ENCODE measurements around the gene SNX27. TPM values are rescaled to one million over a fixed set of nuclear protein-coding genes. Genes with fewer than 3 reads are reported as not detected.

Gene SNX27
- total and polyA plus RNA-seq, 2 donors (not counting 1 experiment from before 2014, with no cell fraction given): 13.5 to 45.6 TPM

- Histone ChIP-seq H3K27me3 (replicated peaks in 1 of 4; ENCODE audit: control extremely low read depth in 1 of 4, control insufficient read depth in 3 of 4, insufficient read depth in 4 of 4, low read length in 3 of 4) (peaks cover 0 to 35% (median 15%) of the 10 kb centered on the region in 4 experiments), H3K4me1 (ENCODE audit: control insufficient read depth in 2 of 2, insufficient read depth in 2 of 2, low read length in 2 of 2) (peaks cover 5 to 8% of the 10 kb centered on the region in 2 donors), H3K9me3 (ENCODE audit: control extremely low read depth in 1 of 3, control insufficient read depth in 2 of 3, insufficient read depth in 1 of 3, low read length in 2 of 3) (peaks cover 0 to 10% (median 0%) of the 10 kb centered on the region in 3 donors), H2AFZ (ENCODE audit: insufficient read depth, low read depth, low read length, poor library complexity, severe bottlenecking) (no peak overlapping the region), H3K36me3 (replicated peaks in 1 of 2; ENCODE audit: control extremely low read depth in 1 of 2, control insufficient read depth in 1 of 2, extremely low read depth in 1 of 2, insufficient read depth in 2 of 2, low read length in 1 of 2) (no peaks in the 10 kb centered on the region), H4K20me1 (ENCODE audit: control insufficient read depth, insufficient read depth, low read length, poor library complexity, severe bottlenecking) (no peaks in the 10 kb centered on the region), H3K79me2 (ENCODE audit: control insufficient read depth, insufficient read depth, low read length) (no peaks in the 10 kb centered on the region), H3K9ac (ENCODE audit: low read length) (no peak overlapping the region), H3K4me2 (replicated peaks; ENCODE audit: low read depth, low read length, poor library complexity, severe bottlenecking) (no peak overlapping the region), H3K27ac (ENCODE audit: low read length in 2 of 2) (no peak overlapping the region), H3K4me3 (ENCODE audit: control extremely low read depth in 1 of 5, extremely low read depth in 1 of 5, insufficient read depth in 1 of 5, low read depth in 2 of 5, low read length in 4 of 5) (no peak overlapping the region)
- ChIA-PET CTCF (no interaction called here), POLR2A (no interaction called here)
- Mint-ChIP-seq H3K9me3 (ENCODE audit: insufficient read depth) (no peaks in the 10 kb centered on the region), H3K27me3 (peaks cover 59% of the 10 kb centered on the region), H3K27ac (no peak overlapping the region), H3K4me1 (peaks cover 11% of the 10 kb centered on the region), H3K4me3 (no peak overlapping the region)
- TF ChIP-seq EZH2 (IDR thresholded peaks at IDR 0.05; ENCODE audit: borderline replicate concordance, insufficient read depth, low read depth, low read length, poor library complexity, severe bottlenecking) (no peak), CTCF (IDR thresholded peaks at IDR 0.05) (no peak)
- 100% methylated on average over 2 of the region's 2 CpGs for WGBS (ENCODE audit: insufficient coverage)
- ATAC-seq (ENCODE audit: low read depth) (no peak), DNase-seq (no peak)
- intact Hi-C loops (cut with micrococcal nuclease): no loop called here
Observed at GRCh38 chr1:151713044-151713443, 101.2 kb downstream of the SNX27 start.

- Histone ChIP-seq H3K9me3 (ENCODE audit: control extremely low read depth in 1 of 3, control insufficient read depth in 2 of 3, insufficient read depth in 1 of 3, low read length in 2 of 3) (peaks cover 0 to 10% (median 0%) of the 10 kb centered on the region in 3 donors), H2AFZ (ENCODE audit: insufficient read depth, low read depth, low read length, poor library complexity, severe bottlenecking) (no peak overlapping the region), H3K9ac (ENCODE audit: low read length) (no peak overlapping the region), H3K36me3 (replicated peaks in 1 of 2; ENCODE audit: control extremely low read depth in 1 of 2, control insufficient read depth in 1 of 2, extremely low read depth in 1 of 2, insufficient read depth in 2 of 2, low read length in 1 of 2) (no peaks in the 10 kb centered on the region), H3K27me3 (replicated peaks in 1 of 4; ENCODE audit: control extremely low read depth in 1 of 4, control insufficient read depth in 3 of 4, insufficient read depth in 4 of 4, low read length in 3 of 4) (peaks cover 0 to 43% (median 20%) of the 10 kb centered on the region in 4 experiments), H3K4me2 (replicated peaks; ENCODE audit: low read depth, low read length, poor library complexity, severe bottlenecking) (no peak overlapping the region), H3K4me1 (ENCODE audit: control insufficient read depth in 2 of 2, insufficient read depth in 2 of 2, low read length in 2 of 2) (peaks cover 5 to 8% of the 10 kb centered on the region in 2 donors), H3K27ac (ENCODE audit: low read length in 2 of 2) (no peak overlapping the region), H3K79me2 (ENCODE audit: control insufficient read depth, insufficient read depth, low read length) (no peaks in the 10 kb centered on the region), H4K20me1 (ENCODE audit: control insufficient read depth, insufficient read depth, low read length, poor library complexity, severe bottlenecking) (no peaks in the 10 kb centered on the region), H3K4me3 (ENCODE audit: control extremely low read depth in 1 of 5, extremely low read depth in 1 of 5, insufficient read depth in 1 of 5, low read depth in 2 of 5, low read length in 4 of 5) (no peak overlapping the region)
- no peaks in the 10 kb centered on the region for H3K9me3 Mint-ChIP-seq (ENCODE audit: insufficient read depth)
- peaks cover 11% of the 10 kb centered on the region for H3K4me1 Mint-ChIP-seq
- intact Hi-C loops (cut with micrococcal nuclease): no loop called here
- WGBS (ENCODE audit: insufficient coverage): 83% methylated on average over 2 of the region's 2 CpGs
- H3K27ac Mint-ChIP-seq: no peak overlapping the region
- TF ChIP-seq CTCF (IDR thresholded peaks at IDR 0.05) (no peak), EZH2 (IDR thresholded peaks at IDR 0.05; ENCODE audit: borderline replicate concordance, insufficient read depth, low read depth, low read length, poor library complexity, severe bottlenecking) (no peak)
- DNase-seq: no peak
- peaks cover 66% of the 10 kb centered on the region for H3K27me3 Mint-ChIP-seq
- H3K4me3 Mint-ChIP-seq: no peak overlapping the region
- no peak for ATAC-seq (ENCODE audit: low read depth)
- CTCF ChIA-PET: interaction anchor here (1.2 kb wide), 1 partner anchor 8 kb away, joined by 3 read pairs; no protein-coding TSS in a partner anchor
- POLR2A ChIA-PET: no interaction called here
Observed at GRCh38 chr1:151713874-151714273, 102.0 kb downstream of the SNX27 start.

All from B cell (primary cell).